Measurements from ENCODE around the gene SLBP.
"Not testable (repeated sequence)": the region's sequence is repeated elsewhere in the genome, so short reads cannot be mapped to it uniquely, and the experiment has no call there.

Gene SLBP

DNA sequence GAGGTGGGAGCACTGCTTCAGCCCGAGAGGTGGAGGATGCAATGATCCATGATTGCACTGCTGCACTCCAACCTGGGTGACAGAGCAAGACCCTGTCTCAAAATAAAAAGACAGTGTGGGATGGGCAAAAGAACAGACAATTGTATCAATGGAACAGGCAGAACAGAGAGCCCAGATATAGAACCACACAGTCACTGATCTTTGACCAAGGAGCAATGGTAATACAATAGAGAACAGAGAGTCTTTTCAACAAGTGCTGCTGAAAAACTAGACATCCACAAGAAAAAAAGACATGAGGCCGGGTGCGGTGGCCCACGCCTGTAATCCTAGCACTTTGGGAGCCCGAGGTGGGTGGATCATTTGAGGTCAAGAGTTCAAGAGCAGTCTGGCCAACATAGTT, 33.9 kb downstream of the SLBP start:
- no peak for DNase-seq

DNA sequence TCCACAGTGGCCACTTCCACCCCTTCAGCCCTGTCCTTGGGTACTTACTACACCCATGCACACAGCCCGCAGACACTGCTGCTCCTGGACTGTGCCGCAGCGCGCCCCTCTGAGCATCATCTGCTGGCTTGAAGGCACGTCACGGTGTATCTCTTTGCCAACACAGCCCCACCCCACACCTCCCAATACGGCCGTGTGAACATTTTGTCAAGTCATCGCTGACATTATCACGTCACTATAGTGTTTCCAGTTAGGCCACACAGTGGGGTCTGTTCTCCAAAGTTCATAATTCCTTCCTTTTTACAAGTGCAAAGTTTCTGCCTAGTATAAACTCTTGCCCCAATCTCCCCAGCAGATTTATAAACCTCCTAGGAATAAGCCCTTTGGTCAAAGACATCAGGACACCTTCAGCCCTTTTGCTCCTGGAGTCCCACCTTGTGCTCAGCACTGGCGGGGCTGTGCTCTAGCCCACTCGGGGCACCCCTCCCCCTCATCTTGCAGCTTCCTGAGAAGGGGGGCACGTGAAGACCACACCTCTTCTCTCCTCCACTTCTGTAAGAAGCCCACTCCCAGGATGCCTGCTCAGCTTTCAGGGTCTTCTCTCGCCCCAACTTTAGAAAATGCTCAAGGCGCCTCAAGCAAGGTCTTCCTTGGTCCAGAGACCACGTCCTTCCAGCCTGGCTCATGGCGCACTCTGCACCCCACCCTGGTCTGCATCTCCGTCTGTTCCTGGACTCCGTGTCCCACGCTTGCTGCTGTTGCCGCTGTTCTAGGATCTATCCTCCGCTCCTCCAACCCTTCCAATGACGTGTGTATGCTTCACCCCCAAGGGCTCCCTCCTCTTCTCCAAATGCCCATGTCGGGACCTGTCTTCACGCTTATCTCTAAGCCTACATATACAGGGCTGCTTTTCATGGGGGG, 35.3 kb downstream of the SLBP start:
- DNase-seq, result no peak

- no peak for DNase-seq
Observed at GRCh38 chr4:1675802-1676137, 36.3 kb downstream of the SLBP start.

DNA sequence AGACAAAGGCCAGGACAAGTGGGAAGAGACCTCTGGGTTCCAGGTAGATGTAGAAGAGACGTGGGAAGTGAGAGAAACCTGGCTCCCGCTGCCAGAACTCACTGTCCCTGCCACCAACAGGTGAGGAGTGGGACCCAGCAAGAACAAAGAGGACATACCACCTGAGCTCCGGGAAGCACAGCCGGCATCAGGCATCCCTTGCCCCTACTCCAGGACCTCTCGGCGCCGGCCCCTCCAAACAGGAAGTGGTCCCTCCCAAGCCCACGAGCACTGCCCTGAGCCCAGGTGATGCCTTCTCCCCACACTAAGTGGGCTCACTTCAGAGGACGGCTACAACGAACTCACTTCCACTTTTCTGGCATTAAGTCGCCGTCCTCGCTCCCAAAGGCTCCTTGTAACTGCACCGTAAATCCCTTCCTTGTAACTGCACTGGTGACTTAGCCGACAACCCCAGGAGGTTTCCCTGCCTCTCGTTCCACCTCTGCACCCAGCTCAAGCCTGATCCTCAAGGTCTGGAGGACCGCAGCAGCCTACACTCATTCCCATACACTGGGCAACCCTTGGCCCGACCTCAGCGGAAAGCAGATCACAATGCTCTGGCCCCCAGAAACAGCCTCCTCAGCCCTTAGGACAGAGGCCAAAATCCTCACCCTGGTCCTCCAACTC, 36.9 kb downstream of the SLBP start:
- DNase-seq, result no peak

DNA sequence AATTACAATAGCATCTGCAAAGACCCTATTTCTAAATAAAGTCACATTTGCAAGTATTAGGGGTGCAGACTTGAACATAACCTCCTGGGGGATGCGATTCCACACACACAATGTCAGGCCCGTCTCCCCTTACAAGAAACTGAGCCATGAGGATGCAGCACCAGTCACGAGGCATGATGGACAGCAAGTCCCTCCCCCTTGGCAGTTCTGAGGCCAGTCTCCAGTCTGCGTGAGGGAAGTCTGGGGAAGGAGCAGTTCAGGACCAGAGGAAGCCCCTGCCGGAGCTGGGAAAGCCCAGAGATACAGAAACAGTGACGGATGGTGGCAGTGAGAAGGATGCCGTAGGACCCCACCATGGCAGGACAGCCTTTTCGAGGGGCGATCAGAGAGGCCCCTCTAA, 37.4 kb downstream of the SLBP start:
- DNase-seq, result peak in 23 of 56 donors; percentile 6 to 70 (median 24)

DNA sequence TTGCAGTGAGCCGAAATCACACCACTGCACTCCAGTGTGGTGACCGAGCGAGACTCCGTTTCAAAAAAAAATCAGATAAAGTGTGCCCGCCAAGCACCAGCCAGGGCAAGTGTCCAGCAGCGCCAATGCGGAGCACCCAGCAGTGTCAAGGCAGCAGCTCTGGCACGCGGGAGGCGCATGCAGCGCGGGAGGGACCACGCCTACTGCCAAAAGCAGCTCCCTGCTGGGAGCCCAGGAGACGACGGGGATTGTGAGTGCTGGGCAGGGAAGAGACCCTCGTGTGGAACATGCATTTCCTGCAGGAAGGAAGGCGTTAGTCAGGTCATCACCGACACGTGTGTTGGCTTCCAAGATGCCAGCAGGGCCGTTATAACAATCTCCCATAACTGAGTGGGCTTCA, 38.4 kb downstream of the SLBP start:
- no peak for DNase-seq

DNA sequence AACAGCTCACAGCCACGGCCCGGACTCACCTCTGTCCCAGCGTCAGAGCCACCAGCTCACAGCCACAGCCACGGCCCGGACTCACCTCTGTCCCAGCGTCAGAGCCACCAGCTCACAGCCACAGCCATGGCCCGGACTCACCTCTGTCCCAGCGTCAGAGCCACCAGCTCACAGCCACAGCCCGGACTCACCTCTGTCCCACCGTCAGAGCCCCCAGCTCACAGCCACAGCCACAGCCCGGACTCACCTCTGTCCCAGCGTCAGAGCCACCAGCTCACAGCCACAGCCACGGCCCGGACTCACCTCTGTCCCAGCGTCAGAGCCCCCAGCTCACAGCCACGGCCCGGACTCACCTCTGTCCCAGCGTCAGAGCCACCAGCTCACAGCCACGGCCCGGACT, 41.1 kb downstream of the SLBP start:
- DNase-seq, result not testable (repeated sequence)

DNA sequence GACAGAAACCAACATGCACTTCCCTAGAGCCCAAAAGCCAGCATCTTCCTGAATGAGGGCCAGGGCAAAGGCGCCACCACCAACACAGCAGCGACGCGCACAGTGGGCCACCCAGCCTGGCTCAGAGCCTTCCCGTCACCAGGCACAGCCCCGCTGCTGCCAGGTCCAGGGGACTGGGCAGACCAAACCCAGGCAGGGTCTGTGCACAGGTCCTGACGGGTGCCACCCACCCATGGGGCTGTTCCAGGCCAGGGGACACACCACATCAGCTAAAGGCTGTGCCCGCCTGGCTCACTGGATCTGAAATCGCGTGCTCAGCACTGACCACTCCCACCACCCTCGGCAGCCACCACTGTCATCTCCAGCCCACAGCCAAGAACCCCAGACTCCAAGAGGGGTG, 41.8 kb downstream of the SLBP start:
- DNase-seq, result no peak

DNA sequence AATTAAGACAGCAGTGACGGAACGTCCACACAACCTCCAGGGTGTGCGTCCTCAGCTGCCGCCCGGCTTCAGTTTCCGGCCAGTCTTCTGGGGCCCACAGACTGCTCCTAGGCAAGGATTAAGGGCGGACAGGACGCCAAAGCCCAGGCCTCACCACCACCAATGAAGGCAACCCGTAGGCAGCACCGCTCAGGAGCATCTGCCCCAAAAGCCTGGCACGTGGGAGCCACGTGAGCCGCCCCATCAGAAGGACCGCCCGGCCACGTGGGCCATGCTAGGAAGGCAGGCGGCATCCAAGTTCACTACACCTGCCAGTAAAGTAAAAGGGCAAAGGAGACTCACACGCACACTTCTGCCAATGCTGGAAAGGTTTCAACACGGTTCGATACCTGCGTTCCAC, 42.3 kb downstream of the SLBP start:
- DNase-seq, result no peak

DNA sequence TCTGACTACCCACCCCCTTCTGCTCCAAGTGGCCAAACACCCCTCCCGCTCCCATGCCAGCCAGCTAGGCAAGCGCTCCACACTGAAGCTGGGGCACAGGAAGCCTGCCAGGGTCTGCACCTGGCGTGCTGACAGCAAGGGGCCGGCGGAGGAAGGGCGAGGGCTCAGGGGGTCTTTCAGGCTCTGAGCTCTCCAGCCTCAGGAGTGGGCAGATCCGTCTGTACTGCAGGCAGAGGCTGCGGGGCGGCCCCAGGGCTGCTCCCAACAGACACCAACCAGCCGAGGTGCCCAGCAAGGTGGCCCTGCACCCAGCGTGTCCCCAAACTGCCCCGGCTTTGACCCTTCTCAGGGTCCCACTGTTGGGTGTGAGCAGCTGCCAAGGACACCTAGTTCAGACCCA, 42.8 kb downstream of the SLBP start:
- no peak for DNase-seq

DNA sequence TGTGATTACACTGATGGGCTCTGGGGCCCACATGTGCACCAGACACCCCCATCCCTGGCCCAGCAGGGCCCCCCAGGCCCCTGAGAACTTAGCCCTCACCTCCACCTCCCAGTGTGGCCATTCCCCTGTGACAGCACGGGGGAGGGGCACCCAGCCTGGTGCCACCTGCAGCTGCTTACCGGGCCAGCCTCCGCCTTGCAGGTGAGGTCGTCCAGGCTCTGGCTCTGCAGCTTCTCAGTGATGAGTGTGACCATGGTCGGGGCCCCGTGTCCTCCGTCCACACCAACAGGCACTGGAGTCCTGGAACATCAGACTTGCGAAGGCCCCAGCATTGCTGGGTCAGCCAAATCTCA, 43.7 kb downstream of the SLBP start:
- DNase-seq, result no peak

DNA sequence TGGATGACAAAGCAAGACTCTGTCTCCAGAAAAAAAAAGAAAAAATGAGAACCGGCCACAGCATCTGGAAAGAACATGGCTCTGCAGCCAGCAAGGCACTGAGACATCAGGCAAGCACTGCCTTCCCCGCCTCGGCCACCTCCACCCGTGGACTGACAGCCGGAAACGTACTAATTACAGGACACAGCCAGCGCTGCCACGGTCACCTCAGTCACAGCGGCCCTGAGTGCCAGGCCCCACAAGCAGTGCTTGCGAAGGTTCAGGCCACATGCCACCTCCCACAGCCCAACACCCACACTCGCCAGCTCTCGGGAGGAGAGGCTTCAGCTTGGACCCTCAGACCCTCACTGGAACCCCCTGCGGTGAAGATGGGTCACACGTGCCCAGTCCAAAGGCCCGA, 44.8 kb downstream of the SLBP start:
- no peak for DNase-seq

GRCh38 chr4:1666391-1666790, 45.7 kb downstream of the SLBP start:
- DNase-seq, result no peak

- DNase-seq, result no peak
Observed at GRCh38 chr4:1664141-1664540, 48.0 kb downstream of the SLBP start.

GRCh38 chr4:1663549-1663948, 48.6 kb downstream of the SLBP start:
- DNase-seq, result no peak

DNA sequence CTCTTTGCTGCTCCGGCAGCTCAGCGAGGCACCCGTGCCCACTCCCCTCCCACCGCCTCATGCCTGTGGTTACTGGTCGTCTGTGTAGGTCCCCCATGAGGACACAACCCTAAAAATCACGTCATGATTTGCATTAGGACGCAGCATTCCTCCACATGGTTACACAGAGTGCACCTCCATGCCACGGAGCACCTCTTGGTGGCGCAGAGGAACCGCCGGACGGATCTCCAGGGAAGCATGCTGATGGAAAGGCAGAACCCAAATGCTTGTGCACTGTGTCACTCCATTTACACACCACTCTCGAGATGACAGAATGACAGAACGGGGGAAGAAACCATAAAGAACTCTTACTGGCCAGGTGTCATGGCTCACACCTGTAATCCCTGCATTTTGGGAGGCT, 50.4 kb downstream of the SLBP start:
- DNase-seq, result no peak

DNA sequence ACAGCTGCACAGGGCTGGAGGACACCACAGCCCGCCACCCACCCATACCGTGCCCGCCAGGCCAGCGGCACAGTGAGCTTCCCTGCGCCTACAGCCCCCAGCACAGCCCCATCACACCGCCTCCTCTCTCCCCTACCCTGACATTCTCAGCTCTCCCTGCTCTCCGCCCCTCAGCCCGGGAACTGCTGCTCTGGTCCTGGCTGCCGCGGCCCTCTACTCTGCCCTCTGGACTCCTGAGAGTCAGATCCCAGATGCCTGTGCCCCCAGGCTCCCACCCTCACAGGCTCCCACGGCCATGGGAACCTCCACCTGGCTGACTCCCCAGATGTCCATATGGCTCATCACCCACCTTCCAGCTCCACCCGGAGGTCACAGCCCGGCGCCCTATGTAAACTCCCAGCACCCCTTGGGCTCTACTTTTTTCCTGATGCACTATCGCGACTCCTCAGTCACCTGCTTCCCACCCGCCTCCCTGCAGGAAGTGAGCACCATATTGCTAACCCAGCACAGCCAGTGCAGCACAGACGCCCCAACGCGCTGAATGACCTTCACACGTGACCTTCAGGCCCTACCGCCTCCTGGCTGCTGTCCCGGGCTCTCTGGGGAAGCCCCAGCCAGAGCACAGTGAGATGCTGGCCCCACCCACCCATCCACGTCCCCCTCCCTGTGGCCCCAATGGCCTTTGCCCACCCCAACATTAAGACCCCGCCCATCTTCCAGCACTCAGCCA, 51.0 kb downstream of the SLBP start:
- no peak for DNase-seq

- no peak for DNase-seq
Observed at GRCh38 chr4:1659104-1660043, 52.7 kb downstream of the SLBP start.

DNA sequence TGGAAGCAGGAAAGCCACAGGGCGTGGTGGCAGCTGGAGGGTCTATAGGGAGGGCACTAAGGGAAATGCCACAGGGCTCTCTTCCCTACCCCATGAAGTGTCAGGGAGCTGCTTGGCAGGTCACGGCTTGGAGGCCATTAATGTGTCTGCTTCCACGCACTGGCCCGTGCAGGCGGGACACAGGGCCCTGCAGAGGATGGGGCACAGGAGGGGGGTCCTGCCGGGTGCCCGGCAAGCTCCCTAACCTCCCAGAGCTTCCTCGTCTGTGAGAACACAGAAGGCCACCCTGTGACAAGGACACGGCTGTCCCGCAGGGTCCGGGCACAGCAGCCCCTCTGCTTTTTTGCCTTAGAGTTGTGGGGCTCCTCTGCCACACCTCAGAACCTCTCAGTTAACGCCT, 53.5 kb downstream of the SLBP start:
- DNase-seq, result no peak

- no peak for DNase-seq
Observed at GRCh38 chr4:1658146-1658545, 54.0 kb downstream of the SLBP start.

DNA sequence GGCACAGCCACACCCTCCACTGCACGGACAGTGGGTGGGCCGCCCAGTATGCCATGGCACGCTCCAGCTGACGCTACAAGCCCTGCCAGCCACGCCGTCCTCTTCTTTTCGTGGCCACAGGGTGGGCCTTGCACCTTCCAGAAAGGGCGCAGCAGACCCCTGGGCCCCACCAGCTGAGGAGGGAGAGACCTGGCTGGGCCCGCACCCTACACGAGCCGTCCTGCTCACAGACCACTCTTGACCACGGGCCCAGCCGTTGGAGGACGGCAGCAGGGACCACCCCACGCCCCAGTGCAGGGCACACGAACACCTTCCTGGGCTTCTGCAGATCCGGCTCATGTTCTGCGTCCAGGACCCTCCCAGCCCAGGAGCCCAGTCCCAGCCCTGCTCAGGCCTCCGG, 55.1 kb downstream of the SLBP start:
- no peak for DNase-seq
